Measurements from ENCODE around the gene TMED1. TPM values are rescaled to one million over a fixed set of nuclear protein-coding genes. Genes with fewer than 3 reads are reported as not detected.

TMED1 gene
- total and polyA plus RNA-seq, 2 donors (not counting 3 experiments of a cell fraction or from before 2014, with no cell fraction given), result 31.2 to 60.4 TPM

GRCh38 chr19:10788146-10788545 is 47.9 kb downstream of the TMED1 start:
- ChIA-PET POLR2A (interaction anchor here (0.6 kb wide), 1 partner anchor 64 kb away, joined by 3 read pairs; no protein-coding TSS in a partner anchor), CTCF (interaction anchor here (1.0 kb wide), 1 partner anchor 70 kb away, joined by 4 read pairs; the partner anchor contains the start of gene DNM2)
- no peak for DNase-seq (ENCODE audit: low read depth, low spot score)
- Histone ChIP-seq H3K36me3 (ENCODE audit: control insufficient read depth in 2 of 2, extremely low read depth in 1 of 2, insufficient read depth in 2 of 2, low read length in 2 of 2) (peaks cover 6 to 40% of the 10 kb centered on the region in 2 experiments), H3K9me1 (replicated peaks; ENCODE audit: control insufficient read depth, extremely low read depth, insufficient read depth, low read length) (no peaks in the 10 kb centered on the region), H2AFZ (ENCODE audit: low read depth, low read length) (no peak overlapping the region), H3K4me1 (ENCODE audit: control insufficient read depth, extremely low read depth, insufficient read depth, low read length) (no peaks in the 10 kb centered on the region), H3K4me3 (replicated peaks in 1 of 3; ENCODE audit: insufficient read depth in 1 of 3, low read depth in 1 of 3, low read length in 3 of 3) (no peak overlapping the region), H4K20me1 (replicated peaks; ENCODE audit: control insufficient read depth, extremely low read depth, insufficient read depth, low read length) (no peaks in the 10 kb centered on the region), H3K4me2 (ENCODE audit: insufficient read depth, low read length) (no peak overlapping the region), H3K27me3 (ENCODE audit: control insufficient read depth in 2 of 2, insufficient read depth in 2 of 2, low read length in 2 of 2) (no peaks in the 10 kb centered on the region), H3K27ac (ENCODE audit: insufficient read depth, low read depth, low read length) (no peak overlapping the region), H3K9me3 (replicated peaks; ENCODE audit: control insufficient read depth, insufficient read depth, low read length) (no peaks in the 10 kb centered on the region), H3K9ac (replicated peaks; ENCODE audit: extremely low read depth, insufficient read depth, low read length) (no peak overlapping the region), H3K79me2 (ENCODE audit: control insufficient read depth, insufficient read depth, low read length) (no peaks in the 10 kb centered on the region)
- TF ChIP-seq CTCF (IDR thresholded peaks at IDR 0.05; ENCODE audit: extremely low read depth in 1 of 2, insufficient read depth in 1 of 2, low read depth in 1 of 2, low read length in 2 of 2) (no peak), POLR2A (IDR thresholded peaks at IDR 0.05; ENCODE audit: low read depth, low read length) (no peak), POLR2AphosphoS5 (IDR thresholded peaks at IDR 0.05; ENCODE audit: insufficient read depth, low read depth, low read length) (no peak)
- dilution Hi-C loops (cut with MboI; ENCODE audit: extremely low pct_ligation_motif_present, low sequenced_read_pairs) (no loop called here), intact Hi-C loops (cut with micrococcal nuclease) (no loop called here)
- no TSS peak for BruUV-seq (replicated peaks)
- FAIRE-seq, result no peak

- ChIA-PET CTCF (interaction anchor here (0.9 to 1.3 kb wide), 2 partner anchors 44 to 67 kb away, joined by 3 read pairs; no protein-coding TSS in a partner anchor), POLR2A (no interaction called here)
- Histone ChIP-seq H3K36me3 (ENCODE audit: control insufficient read depth in 2 of 2, extremely low read depth in 1 of 2, insufficient read depth in 2 of 2, low read length in 2 of 2) (peaks cover 11 to 39% of the 10 kb centered on the region in 2 experiments), H2AFZ (ENCODE audit: low read depth, low read length) (no peak overlapping the region), H3K79me2 (ENCODE audit: control insufficient read depth, insufficient read depth, low read length) (no peaks in the 10 kb centered on the region), H3K4me2 (ENCODE audit: insufficient read depth, low read length) (no peak overlapping the region), H3K9ac (replicated peaks; ENCODE audit: extremely low read depth, insufficient read depth, low read length) (no peak overlapping the region), H3K9me1 (replicated peaks; ENCODE audit: control insufficient read depth, extremely low read depth, insufficient read depth, low read length) (no peaks in the 10 kb centered on the region), H4K20me1 (replicated peaks; ENCODE audit: control insufficient read depth, extremely low read depth, insufficient read depth, low read length) (no peaks in the 10 kb centered on the region), H3K4me3 (replicated peaks in 1 of 3; ENCODE audit: insufficient read depth in 1 of 3, low read depth in 1 of 3, low read length in 3 of 3) (no peak overlapping the region), H3K27me3 (ENCODE audit: control insufficient read depth in 2 of 2, insufficient read depth in 2 of 2, low read length in 2 of 2) (no peaks in the 10 kb centered on the region), H3K27ac (ENCODE audit: insufficient read depth, low read depth, low read length) (no peak overlapping the region), H3K9me3 (replicated peaks; ENCODE audit: control insufficient read depth, insufficient read depth, low read length) (no peaks in the 10 kb centered on the region), H3K4me1 (ENCODE audit: control insufficient read depth, extremely low read depth, insufficient read depth, low read length) (peaks cover 18% of the 10 kb centered on the region)
- no TSS peak for BruUV-seq (replicated peaks)
- DNase-seq (ENCODE audit: low read depth, low spot score), result no peak
- dilution Hi-C loops (cut with MboI; ENCODE audit: extremely low pct_ligation_motif_present, low sequenced_read_pairs) (no loop called here), intact Hi-C loops (cut with micrococcal nuclease) (no loop called here)
- TF ChIP-seq EZH2 (IDR thresholded peaks at IDR 0.05; ENCODE audit: borderline replicate concordance, low read depth, low read length, severe bottlenecking), result no peak
- no peak for TF ChIP-seq POLR2A (IDR thresholded peaks at IDR 0.05; ENCODE audit: low read depth, low read length)
- no peak for TF ChIP-seq MAX (IDR thresholded peaks at IDR 0.05; ENCODE audit: insufficient read depth, insufficient read length)
- no peak for TF ChIP-seq POLR2AphosphoS5 (IDR thresholded peaks at IDR 0.05; ENCODE audit: insufficient read depth, low read depth, low read length)
- TF ChIP-seq MYC (IDR thresholded peaks at IDR 0.05; ENCODE audit: low read depth, low read length), result no peak
- no peak for TF ChIP-seq CTCF (IDR thresholded peaks at IDR 0.05; ENCODE audit: extremely low read depth in 1 of 2, insufficient read depth in 1 of 2, low read depth in 1 of 2, low read length in 2 of 2)
- no peak for TF ChIP-seq JUN (IDR thresholded peaks at IDR 0.05; ENCODE audit: borderline replicate concordance, insufficient read depth, insufficient read length, low read depth)
- no peak for TF ChIP-seq FOS (IDR thresholded peaks at IDR 0.05; ENCODE audit: borderline replicate concordance, insufficient read depth, low read length)
- no peak for TF ChIP-seq GATA2 (IDR thresholded peaks at IDR 0.05; ENCODE audit: insufficient read depth, insufficient read length, low read depth, low read length)
- no peak for FAIRE-seq
Observed at GRCh38 chr19:10784257-10784656, 51.8 kb downstream of the TMED1 start.

Data from endothelial cell of umbilical vein (primary cell).